Spleen (tissue), 3 donors: ENCODE results near the gene VPS52.

Experiments
- POLR2A ChIP-seq, 3 donors: fragments of 450-650 bp; IDR thresholded peaks; one replicate each; pipeline ENCODE4 v1.5.1; 2017; ENCODE audit warnings: antibody characterized with exemption in 3 of 3, mild to moderate bottlenecking in 1 of 3
- POLR2AphosphoS5 ChIP-seq, 3 donors: sonication (generic); formaldehyde crosslinking; IDR thresholded peaks; one replicate each; pipeline ENCODE4 v1.5.1; 2017; ENCODE audit warnings: antibody characterized with exemption in 3 of 3

DNA sequence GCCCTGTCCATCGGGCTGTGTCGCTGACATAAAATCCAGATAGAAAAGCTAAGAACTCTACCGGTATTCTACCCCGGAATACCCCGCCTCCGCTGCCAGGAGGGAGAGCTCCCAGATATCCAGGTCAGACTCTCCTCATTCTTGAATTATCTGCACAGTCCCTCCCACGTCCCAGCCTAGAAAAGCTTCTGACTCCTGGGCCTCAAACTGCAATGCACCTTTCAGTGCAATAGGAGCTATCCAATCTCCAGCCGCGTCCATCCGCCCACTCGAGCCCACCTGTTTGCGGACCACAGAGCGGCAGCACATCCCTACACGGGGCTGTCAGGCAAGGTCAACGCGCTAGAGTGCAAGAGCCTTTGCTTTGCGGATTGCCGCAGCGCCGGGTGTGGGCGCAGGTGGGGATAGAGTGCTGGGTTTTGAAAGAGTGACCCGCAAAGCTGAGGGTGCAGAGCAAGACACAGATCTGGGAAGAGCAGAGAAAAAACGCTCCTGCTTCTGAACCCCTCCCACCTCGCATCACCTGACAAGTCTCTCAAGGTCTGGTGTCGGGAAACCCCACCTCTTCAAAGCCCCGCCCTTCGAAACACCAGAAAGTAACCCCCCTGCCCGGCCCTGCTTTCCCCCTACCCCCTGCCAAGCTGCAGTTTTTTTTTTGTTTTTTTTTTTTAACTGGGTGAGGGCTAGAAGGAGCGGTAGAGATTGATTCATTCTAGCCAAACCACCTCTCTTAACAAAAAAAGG, 40.9 kb upstream of the VPS52 start:
- TF ChIP-seq POLR2A (IDR thresholded peaks at IDR 0.05) (no peak), POLR2AphosphoS5 (IDR thresholded peaks at IDR 0.05) (peak; percentile 22 to 73 (median 71))
